ENCODE results near the gene ACTBL2.

The ACTBL2 gene

GRCh38 chr5:57455511-57456455, 26.8 kb downstream of the ACTBL2 start:
- Histone ChIP-seq H3K27me3 (ENCODE audit: insufficient read depth, low read length) (no peaks in the 10 kb centered on the region), H3K9me3 (ENCODE audit: insufficient read depth, low read depth, low read length) (no peaks in the 10 kb centered on the region), H3K36me3 (ENCODE audit: insufficient read depth, low read depth, low read length) (no peaks in the 10 kb centered on the region), H3K4me1 (ENCODE audit: insufficient read depth, low read length) (no peaks in the 10 kb centered on the region), H3K27ac (ENCODE audit: low read length) (no peak overlapping the region), H3K9ac (ENCODE audit: low read depth, low read length) (no peak overlapping the region), H3K4me3 (ENCODE audit: low read length) (no peak overlapping the region)

DNA sequence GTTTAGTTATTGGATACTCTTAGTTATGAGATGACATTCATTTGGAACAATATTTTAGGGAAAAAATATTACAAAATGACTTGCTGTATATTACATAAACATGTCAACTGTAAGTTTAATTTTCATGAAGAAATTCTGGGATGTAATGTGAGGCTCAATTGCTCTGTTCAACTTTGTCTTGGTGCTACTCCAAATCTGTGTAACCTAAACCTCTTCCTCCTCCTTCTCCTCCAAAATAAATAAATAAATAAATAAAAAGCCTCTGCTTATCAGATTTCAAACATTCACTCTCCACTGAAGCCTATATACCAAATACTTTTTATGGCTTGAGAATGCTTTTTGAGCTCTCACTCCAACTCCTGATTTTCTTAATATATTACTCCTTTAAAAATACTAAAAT, 27.7 kb downstream of the ACTBL2 start:
- H3K27ac ChIP-seq (ENCODE audit: low read length): no peak overlapping the region
- no peak overlapping the region for H3K9ac ChIP-seq (ENCODE audit: low read depth, low read length)
- no peaks in the 10 kb centered on the region for H3K9me3 ChIP-seq (ENCODE audit: insufficient read depth, low read depth, low read length)
- H3K4me3 ChIP-seq (ENCODE audit: low read length): no peak overlapping the region
- H3K36me3 ChIP-seq (ENCODE audit: insufficient read depth, low read depth, low read length): no peaks in the 10 kb centered on the region
- no peaks in the 10 kb centered on the region for H3K27me3 ChIP-seq (ENCODE audit: insufficient read depth, low read length)
- no peaks in the 10 kb centered on the region for H3K4me1 ChIP-seq (ENCODE audit: insufficient read depth, low read length)

- Histone ChIP-seq H3K4me3 (ENCODE audit: low read length) (no peak overlapping the region), H3K27me3 (ENCODE audit: insufficient read depth, low read length) (no peaks in the 10 kb centered on the region), H3K9me3 (ENCODE audit: insufficient read depth, low read depth, low read length) (no peaks in the 10 kb centered on the region), H3K27ac (ENCODE audit: low read length) (no peak overlapping the region), H3K36me3 (ENCODE audit: insufficient read depth, low read depth, low read length) (no peaks in the 10 kb centered on the region), H3K9ac (ENCODE audit: low read depth, low read length) (no peak overlapping the region), H3K4me1 (ENCODE audit: insufficient read depth, low read length) (no peaks in the 10 kb centered on the region)
Observed at GRCh38 chr5:57453728-57454127, 28.9 kb downstream of the ACTBL2 start.

DNA sequence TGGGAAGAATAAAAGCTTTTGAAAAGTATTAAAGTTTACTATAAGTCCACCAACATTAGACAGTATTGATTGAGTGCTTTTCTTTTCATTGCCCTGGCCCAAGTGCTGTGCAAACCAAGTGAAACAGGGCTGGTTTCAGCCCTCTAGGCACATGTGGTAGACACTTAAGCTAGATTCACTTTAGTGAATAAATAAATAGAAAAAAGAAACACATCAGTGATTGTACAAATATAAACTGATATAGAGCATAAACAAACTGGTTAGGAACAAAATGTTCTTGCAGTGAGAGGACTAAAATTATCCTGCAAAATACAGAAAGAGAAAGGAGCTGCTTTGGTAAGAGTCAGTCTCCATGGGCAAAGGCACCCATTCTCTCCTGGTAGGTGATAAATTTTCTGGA, 29.7 kb downstream of the ACTBL2 start:
- no peaks in the 10 kb centered on the region for H3K9me3 ChIP-seq (ENCODE audit: insufficient read depth, low read depth, low read length)
- no peaks in the 10 kb centered on the region for H3K27me3 ChIP-seq (ENCODE audit: insufficient read depth, low read length)
- no peak overlapping the region for H3K4me3 ChIP-seq (ENCODE audit: low read length)
- no peak overlapping the region for H3K27ac ChIP-seq (ENCODE audit: low read length)
- H3K9ac ChIP-seq (ENCODE audit: low read depth, low read length): no peak overlapping the region
- no peaks in the 10 kb centered on the region for H3K4me1 ChIP-seq (ENCODE audit: insufficient read depth, low read length)
- H3K36me3 ChIP-seq (ENCODE audit: insufficient read depth, low read depth, low read length): no peaks in the 10 kb centered on the region

- Histone ChIP-seq H3K4me1 (ENCODE audit: insufficient read depth, low read length) (no peaks in the 10 kb centered on the region), H3K9me3 (ENCODE audit: insufficient read depth, low read depth, low read length) (no peaks in the 10 kb centered on the region), H3K36me3 (ENCODE audit: insufficient read depth, low read depth, low read length) (no peaks in the 10 kb centered on the region), H3K9ac (ENCODE audit: low read depth, low read length) (no peak overlapping the region), H3K27me3 (ENCODE audit: insufficient read depth, low read length) (no peaks in the 10 kb centered on the region), H3K4me3 (ENCODE audit: low read length) (no peak overlapping the region), H3K27ac (ENCODE audit: low read length) (no peak overlapping the region)
Observed at GRCh38 chr5:57450991-57451876, 31.4 kb downstream of the ACTBL2 start.

DNA sequence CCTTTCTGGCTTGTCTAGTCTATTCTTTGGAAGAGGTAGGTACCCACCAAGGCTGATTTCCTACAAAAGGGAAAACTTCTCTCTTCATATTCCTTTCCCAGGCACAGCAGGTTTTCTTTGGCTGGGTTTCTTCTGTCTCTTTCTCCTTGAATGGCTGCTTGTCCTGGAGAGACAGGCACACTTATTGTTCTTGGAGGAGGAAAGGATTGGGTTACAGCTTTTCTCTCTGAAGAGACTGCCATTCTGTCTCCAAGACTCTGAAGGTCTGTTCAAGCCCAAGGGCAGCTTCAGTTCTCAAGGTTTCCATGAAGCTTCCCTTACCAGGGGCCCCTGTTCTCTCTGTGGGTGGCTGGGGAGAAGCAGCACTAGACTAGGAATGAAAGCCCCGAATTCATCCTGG, 33.9 kb downstream of the ACTBL2 start:
- H3K9ac ChIP-seq (ENCODE audit: low read depth, low read length): no peak overlapping the region
- no peaks in the 10 kb centered on the region for H3K36me3 ChIP-seq (ENCODE audit: insufficient read depth, low read depth, low read length)
- no peaks in the 10 kb centered on the region for H3K4me1 ChIP-seq (ENCODE audit: insufficient read depth, low read length)
- no peaks in the 10 kb centered on the region for H3K27me3 ChIP-seq (ENCODE audit: insufficient read depth, low read length)
- H3K4me3 ChIP-seq (ENCODE audit: low read length): no peak overlapping the region
- no peak overlapping the region for H3K27ac ChIP-seq (ENCODE audit: low read length)
- no peaks in the 10 kb centered on the region for H3K9me3 ChIP-seq (ENCODE audit: insufficient read depth, low read depth, low read length)

- Histone ChIP-seq H3K36me3 (ENCODE audit: insufficient read depth, low read depth, low read length) (no peaks in the 10 kb centered on the region), H3K9ac (ENCODE audit: low read depth, low read length) (no peak overlapping the region), H3K27ac (ENCODE audit: low read length) (no peak overlapping the region), H3K4me1 (ENCODE audit: insufficient read depth, low read length) (no peaks in the 10 kb centered on the region), H3K27me3 (ENCODE audit: insufficient read depth, low read length) (no peaks in the 10 kb centered on the region), H3K9me3 (ENCODE audit: insufficient read depth, low read depth, low read length) (no peaks in the 10 kb centered on the region), H3K4me3 (ENCODE audit: low read length) (no peak overlapping the region)
Observed at GRCh38 chr5:57448287-57448686, 34.3 kb downstream of the ACTBL2 start.

DNA sequence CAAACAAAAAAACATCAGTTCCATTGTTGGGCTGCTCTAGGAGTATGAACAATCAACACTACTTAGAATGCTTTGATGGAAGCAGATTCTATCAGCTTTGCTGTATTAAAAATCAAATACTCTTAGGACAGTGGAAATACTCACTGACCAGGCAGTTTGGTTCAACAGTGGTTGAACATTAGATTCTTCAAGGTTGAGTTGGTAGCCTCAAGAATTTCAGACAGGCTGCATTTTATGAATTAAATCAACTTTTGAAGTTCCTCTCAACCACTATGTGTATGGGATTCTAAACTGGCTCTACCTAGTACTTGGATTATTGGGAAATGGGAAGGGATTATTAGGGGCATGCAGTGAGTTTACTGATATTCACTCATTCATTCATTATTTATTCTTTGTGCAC, 35.0 kb downstream of the ACTBL2 start:
- Histone ChIP-seq H3K27me3 (ENCODE audit: insufficient read depth, low read length) (no peaks in the 10 kb centered on the region), H3K4me3 (ENCODE audit: low read length) (no peak overlapping the region), H3K36me3 (ENCODE audit: insufficient read depth, low read depth, low read length) (no peaks in the 10 kb centered on the region), H3K9me3 (ENCODE audit: insufficient read depth, low read depth, low read length) (no peaks in the 10 kb centered on the region), H3K4me1 (ENCODE audit: insufficient read depth, low read length) (no peaks in the 10 kb centered on the region), H3K27ac (ENCODE audit: low read length) (no peak overlapping the region), H3K9ac (ENCODE audit: low read depth, low read length) (no peak overlapping the region)

GRCh38 chr5:57446966-57447365, 35.6 kb downstream of the ACTBL2 start:
- H3K4me1 ChIP-seq (ENCODE audit: insufficient read depth, low read length): no peaks in the 10 kb centered on the region

GRCh38 chr5:57445705-57446037, 36.9 kb downstream of the ACTBL2 start:
- Histone ChIP-seq H3K4me1 (ENCODE audit: insufficient read depth, low read length) (no peaks in the 10 kb centered on the region), H3K36me3 (ENCODE audit: insufficient read depth, low read depth, low read length) (no peaks in the 10 kb centered on the region), H3K27ac (ENCODE audit: low read length) (no peak overlapping the region), H3K4me3 (ENCODE audit: low read length) (no peak overlapping the region), H3K9me3 (ENCODE audit: insufficient read depth, low read depth, low read length) (no peaks in the 10 kb centered on the region), H3K27me3 (ENCODE audit: insufficient read depth, low read length) (no peaks in the 10 kb centered on the region), H3K9ac (ENCODE audit: low read depth, low read length) (no peak overlapping the region)

More at GRCh38 chr5:57446966-57447365, 35.6 kb downstream of the ACTBL2 start:
- Histone ChIP-seq H3K9me3 (ENCODE audit: insufficient read depth, low read depth, low read length) (no peaks in the 10 kb centered on the region), H3K27me3 (ENCODE audit: insufficient read depth, low read length) (no peaks in the 10 kb centered on the region), H3K27ac (ENCODE audit: low read length) (no peak overlapping the region), H3K4me3 (ENCODE audit: low read length) (no peak overlapping the region), H3K9ac (ENCODE audit: low read depth, low read length) (no peak overlapping the region), H3K36me3 (ENCODE audit: insufficient read depth, low read depth, low read length) (no peaks in the 10 kb centered on the region)

DNA sequence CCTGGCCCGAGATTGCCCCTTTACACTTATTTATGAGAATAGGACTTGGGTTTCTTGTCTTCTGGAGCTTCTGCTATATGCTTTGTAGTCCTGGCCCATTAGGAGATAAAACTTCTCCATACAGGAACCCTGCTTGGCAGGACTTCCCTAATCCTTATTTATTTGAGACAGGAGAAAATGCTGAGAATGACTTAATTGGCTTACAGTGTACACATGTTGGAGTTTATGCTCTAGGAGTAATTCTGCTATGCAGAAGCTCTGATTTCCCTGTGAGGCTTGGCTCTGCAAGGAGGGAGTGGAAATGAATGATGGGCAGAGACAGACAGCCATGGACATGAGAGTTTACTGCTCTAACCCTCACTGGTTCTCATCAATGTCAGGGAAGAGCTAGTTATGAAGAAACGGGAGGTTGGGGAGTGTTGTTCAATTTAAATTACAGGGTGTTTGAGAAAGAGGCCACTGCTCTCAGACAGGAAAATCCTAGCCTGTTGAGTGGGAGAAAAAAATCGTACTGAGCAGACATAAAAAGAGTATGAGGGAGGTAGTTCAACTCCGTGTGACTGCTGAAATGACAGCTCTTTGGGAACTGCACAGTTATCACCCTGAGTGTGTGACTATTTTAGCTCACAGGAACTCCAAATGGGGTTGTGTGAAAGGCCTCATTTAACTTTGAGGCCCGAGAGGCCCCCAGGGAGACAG, 37.5 kb downstream of the ACTBL2 start:
- no peaks in the 10 kb centered on the region for H3K27me3 ChIP-seq (ENCODE audit: insufficient read depth, low read length)
- H3K27ac ChIP-seq (ENCODE audit: low read length): no peak overlapping the region
- H3K9me3 ChIP-seq (ENCODE audit: insufficient read depth, low read depth, low read length): no peaks in the 10 kb centered on the region
- H3K9ac ChIP-seq (ENCODE audit: low read depth, low read length): no peak overlapping the region
- H3K4me3 ChIP-seq (ENCODE audit: low read length): no peak overlapping the region
- no peaks in the 10 kb centered on the region for H3K36me3 ChIP-seq (ENCODE audit: insufficient read depth, low read depth, low read length)
- no peaks in the 10 kb centered on the region for H3K4me1 ChIP-seq (ENCODE audit: insufficient read depth, low read length)

Data from iPS-20b (cell line).